Measurements from ENCODE around the gene EHD4.

Gene EHD4

GRCh38 chr15:41866263-41866703 is 106.1 kb downstream of the EHD4 start:
- no peak for DNase-seq (ENCODE audit: low read depth)
- H3K4me3 ChIP-seq (ENCODE audit: low read length): no peak overlapping the region
- no peak for TF ChIP-seq CTCF (IDR thresholded peaks at IDR 0.05; ENCODE audit: insufficient read depth, low read depth, low read length, missing control alignments)

- no peak overlapping the region for H3K4me3 ChIP-seq (ENCODE audit: low read length)
- TF ChIP-seq CTCF (IDR thresholded peaks at IDR 0.05; ENCODE audit: insufficient read depth, low read depth, low read length, missing control alignments): no peak
- no peak for DNase-seq (ENCODE audit: low read depth)
These were observed 106.8 kb downstream of the EHD4 start for GRCh38 chr15:41865490-41866055.

GRCh38 chr15:41862515-41863116 is 109.7 kb downstream of the EHD4 start:
- H3K4me3 ChIP-seq (ENCODE audit: low read length): no peak overlapping the region
- no peak for DNase-seq (ENCODE audit: low read depth)
- no peak for TF ChIP-seq CTCF (IDR thresholded peaks at IDR 0.05; ENCODE audit: insufficient read depth, low read depth, low read length, missing control alignments)

GRCh38 chr15:41861736-41862356 is 110.5 kb downstream of the EHD4 start:
- no peak for DNase-seq (ENCODE audit: low read depth)
- no peak for TF ChIP-seq CTCF (IDR thresholded peaks at IDR 0.05; ENCODE audit: insufficient read depth, low read depth, low read length, missing control alignments)
- no peak overlapping the region for H3K4me3 ChIP-seq (ENCODE audit: low read length)

- DNase-seq (ENCODE audit: low read depth): no peak
- no peak overlapping the region for H3K4me3 ChIP-seq (ENCODE audit: low read length)
- no peak for TF ChIP-seq CTCF (IDR thresholded peaks at IDR 0.05; ENCODE audit: insufficient read depth, low read depth, low read length, missing control alignments)
These were observed 112.1 kb downstream of the EHD4 start for GRCh38 chr15:41860049-41860828.

- DNase-seq (ENCODE audit: low read depth): no peak
- H3K4me3 ChIP-seq (ENCODE audit: low read length): no peak overlapping the region
- no peak for TF ChIP-seq CTCF (IDR thresholded peaks at IDR 0.05; ENCODE audit: insufficient read depth, low read depth, low read length, missing control alignments)
These were observed 113.6 kb downstream of the EHD4 start for GRCh38 chr15:41858756-41859155.
